PC-3 (cell line): ENCODE data around the gene SLFN13. TPM values are rescaled to one million over a fixed set of nuclear protein-coding genes. Genes with fewer than 3 reads are reported as not detected.
"Not testable (repeated sequence)": the region's sequence is repeated elsewhere in the genome, so short reads cannot be mapped to it uniquely, and the experiment has no call there.

Experiments used
- ATAC-seq: fragments of 200-7000 bp; cut with Tn5 transposase; 2 replicates; pipeline ENCODE4 v1.9.1; 2020; ENCODE audit warnings: mild to moderate bottlenecking, moderate library complexity
- BruUV-seq: library from RNA; stranded (reverse); fragments of 400-500 nt; replicated peaks from 2 replicates; lab custom pipeline; 2021; lab: Mats Ljungman, UMichigan
- CTCF ChIA-PET: fragments of 300-600 bp; sonication (Branson Sonifier 250); formaldehyde crosslinking; loops from one replicate; lab custom pipeline; 2022; ENCODE audit warnings: antibody characterized with exemption; lab: Charles Lee
- POLR2A ChIA-PET: fragments of 300-600 bp; sonication (Branson Sonifier 250); formaldehyde crosslinking; loops from one replicate; lab custom pipeline; 2022; ENCODE audit warnings: antibody characterized with exemption; ENCODE audit not compliant: unreplicated experiment; lab: Charles Lee
- DNase-seq: peaks from one replicate; pipeline ENCODE4 v3.0.0-alpha.2; 2015
- H2AFZ ChIP-seq: fragments of 300-600 bp; sonication (generic); 2 replicates; pipeline ENCODE4 v1.6.0; 2016; ENCODE audit warnings: antibody characterized with exemption, low read length
- H3F3A ChIP-seq: fragments of 300-600 bp; sonication (generic); one replicate; pipeline ENCODE4 v1.6.0; 2017; ENCODE audit warnings: antibody characterized with exemption, low read length, control low read depth, mild to moderate bottlenecking; ENCODE audit not compliant: unreplicated experiment
- H3K27ac ChIP-seq: fragments of 300-600 bp; sonication (generic); 2 replicates; pipeline ENCODE4 v1.5.1; 2016; ENCODE audit warnings: mild to moderate bottlenecking, low read length
- H3K27me3 ChIP-seq: fragments of 300-600 bp; sonication (generic); 2 replicates; pipeline ENCODE4 v1.6.1; 2016; ENCODE audit warnings: low read length, mixed read lengths
- H3K36me3 ChIP-seq: fragments of 300-600 bp; sonication (generic); 2 replicates; pipeline ENCODE4 v1.6.1; 2016; ENCODE audit warnings: low read depth, mixed run types, low read length, mixed read lengths
- H3K4me1 ChIP-seq: fragments of 300-600 bp; sonication (generic); 2 replicates; pipeline ENCODE4 v1.5.1; 2016; ENCODE audit warnings: low read length; ENCODE audit not compliant: insufficient read depth
- H3K4me2 ChIP-seq: fragments of 300-600 bp; sonication (generic); 2 replicates; pipeline ENCODE4 v1.6.0; 2016; ENCODE audit warnings: low read length
- H3K4me3 ChIP-seq: fragments of 300-600 bp; sonication (generic); 2 replicates; pipeline ENCODE4 v1.5.1; 2016; ENCODE audit warnings: mild to moderate bottlenecking, low read length, mixed read lengths
- H3K79me2 ChIP-seq: fragments of 300-600 bp; sonication (generic); 2 replicates; pipeline ENCODE4 v1.6.1; 2017; ENCODE audit warnings: low read length, mixed read lengths
- H3K9ac ChIP-seq: fragments of 300-600 bp; sonication (generic); 2 replicates; pipeline ENCODE4 v1.6.0; 2016; ENCODE audit warnings: mild to moderate bottlenecking, low read length
- H3K9me2 ChIP-seq: fragments of 300-600 bp; sonication (generic); replicated peaks from 2 replicates; pipeline ENCODE4 v1.6.1; 2016; ENCODE audit warnings: mixed run types, low read length, mixed read lengths
- H3K9me3 ChIP-seq: fragments of 300-600 bp; sonication (generic); 2 replicates; pipeline ENCODE4 v1.6.1; 2016; ENCODE audit warnings: low read length, mixed read lengths
- H4K20me1 ChIP-seq: fragments of 300-600 bp; sonication (generic); 2 replicates; pipeline ENCODE4 v1.6.1; 2016; ENCODE audit warnings: low read length, mixed read lengths
- EZH2 ChIP-seq: fragments of 300-600 bp; sonication (generic); IDR thresholded peaks from one replicate; pipeline ENCODE4 v1.6.1; 2017; ENCODE audit warnings: antibody characterized with exemption, mild to moderate bottlenecking, low read length; ENCODE audit not compliant: unreplicated experiment
- EZH2phosphoT487 ChIP-seq: fragments of 300-600 bp; sonication (generic); IDR thresholded peaks from 2 replicates; pipeline ENCODE4 v1.6.1; 2018; ENCODE audit warnings: mild to moderate bottlenecking, antibody characterized with exemption, low read length, borderline replicate concordance
- intact Hi-C: fragments of 100-400 bp; cut with micrococcal nuclease; formaldehyde crosslinking; loops from 2 replicates; pipeline ENCODE4 v1.9.0; 2023
- total RNA-seq: library from RNA; depleted of rRNA; stranded (reverse); fragments of >200 nt; gene quantifications from 2 replicates; pipeline ENCODE4 v1.2.3, GENCODE V29; 2014
- TF ChIP-seq, protein P1 (sequence below): fragments of 300-600 bp; sonication (generic); conservative IDR thresholded peaks from 2 replicates; pipeline ENCODE4 v1.5.1; 2017; ENCODE audit warnings: antibody characterized with exemption, low read depth, mild to moderate bottlenecking, low read length

SLFN13 gene
- total RNA-seq, 1 experiment from 2014 or later, result 8.2 TPM

DNA sequence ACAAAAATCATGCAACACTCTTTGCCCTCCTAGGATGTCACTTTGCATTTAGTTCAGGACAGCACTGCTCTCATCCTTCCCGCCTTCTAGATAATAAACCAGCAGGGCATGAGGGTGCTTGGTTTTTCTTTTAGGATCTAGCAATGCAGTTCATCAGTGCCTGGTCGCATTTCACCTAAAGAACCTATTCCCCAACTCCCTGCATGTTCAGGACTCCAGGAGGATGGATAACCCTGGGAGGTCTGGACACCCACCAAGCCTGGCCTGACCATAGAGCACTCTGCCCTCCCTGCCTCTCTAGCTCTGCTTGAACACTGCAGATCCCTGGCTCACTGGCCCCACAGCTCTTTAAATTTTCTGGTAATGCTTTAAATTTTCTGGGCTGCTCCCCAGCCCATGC, 18.9 kb downstream of the SLFN13 start:
- no peak overlapping the region for H3K4me2 ChIP-seq
- TF ChIP-seq, protein P1, sequence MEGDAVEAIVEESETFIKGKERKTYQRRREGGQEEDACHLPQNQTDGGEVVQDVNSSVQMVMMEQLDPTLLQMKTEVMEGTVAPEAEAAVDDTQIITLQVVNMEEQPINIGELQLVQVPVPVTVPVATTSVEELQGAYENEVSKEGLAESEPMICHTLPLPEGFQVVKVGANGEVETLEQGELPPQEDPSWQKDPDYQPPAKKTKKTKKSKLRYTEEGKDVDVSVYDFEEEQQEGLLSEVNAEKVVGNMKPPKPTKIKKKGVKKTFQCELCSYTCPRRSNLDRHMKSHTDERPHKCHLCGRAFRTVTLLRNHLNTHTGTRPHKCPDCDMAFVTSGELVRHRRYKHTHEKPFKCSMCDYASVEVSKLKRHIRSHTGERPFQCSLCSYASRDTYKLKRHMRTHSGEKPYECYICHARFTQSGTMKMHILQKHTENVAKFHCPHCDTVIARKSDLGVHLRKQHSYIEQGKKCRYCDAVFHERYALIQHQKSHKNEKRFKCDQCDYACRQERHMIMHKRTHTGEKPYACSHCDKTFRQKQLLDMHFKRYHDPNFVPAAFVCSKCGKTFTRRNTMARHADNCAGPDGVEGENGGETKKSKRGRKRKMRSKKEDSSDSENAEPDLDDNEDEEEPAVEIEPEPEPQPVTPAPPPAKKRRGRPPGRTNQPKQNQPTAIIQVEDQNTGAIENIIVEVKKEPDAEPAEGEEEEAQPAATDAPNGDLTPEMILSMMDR, result no peak
- TF ChIP-seq EZH2, result no peak
- no peak for TF ChIP-seq EZH2phosphoT487
- H3K79me2 ChIP-seq, result no peaks in the 10 kb centered on the region
- intact Hi-C loops, result no loop called here
- no peak overlapping the region for H2AFZ ChIP-seq
- H3K27me3 ChIP-seq, result no peaks in the 10 kb centered on the region
- no peaks in the 10 kb centered on the region for H3F3A ChIP-seq
- peaks cover 11% of the 10 kb centered on the region for H3K4me1 ChIP-seq
- ATAC-seq (no peak), DNase-seq (no peak)
- H3K9me2 ChIP-seq, result no peaks in the 10 kb centered on the region
- no peak overlapping the region for H3K9ac ChIP-seq
- H3K27ac ChIP-seq, result no peak overlapping the region
- ChIA-PET CTCF (no interaction called here), POLR2A (no interaction called here)
- no peaks in the 10 kb centered on the region for H3K36me3 ChIP-seq
- H4K20me1 ChIP-seq, result no peaks in the 10 kb centered on the region
- no peaks in the 10 kb centered on the region for H3K9me3 ChIP-seq
- no TSS peak for BruUV-seq
- H3K4me3 ChIP-seq, result no peak overlapping the region

DNA sequence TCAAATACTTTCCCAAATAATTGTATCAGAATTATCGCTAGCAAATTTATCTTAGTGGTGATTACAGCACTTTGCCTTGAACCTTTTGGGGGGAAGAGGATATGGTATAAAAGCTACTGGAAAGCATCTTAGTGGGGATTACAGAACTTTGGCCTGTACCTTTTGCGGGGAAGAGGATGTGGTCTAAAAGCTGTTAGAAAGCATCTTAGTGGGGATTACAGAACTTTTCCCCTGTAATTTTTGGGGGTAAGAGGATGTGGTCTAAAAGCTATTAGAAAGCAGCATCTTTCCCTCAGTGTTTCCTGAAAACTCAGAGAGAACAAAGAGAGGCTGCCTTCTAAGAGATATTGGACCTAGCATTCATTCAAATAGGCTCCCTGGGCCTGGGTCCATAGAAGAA, 20.3 kb downstream of the SLFN13 start:
- ChIA-PET POLR2A (interaction anchor here (0.6 kb wide), 1 partner anchor 19 kb away, joined by 3 read pairs; no protein-coding TSS in a partner anchor), CTCF (no interaction called here)
- no peaks in the 10 kb centered on the region for H3K9me3 ChIP-seq
- no peak for ATAC-seq
- H3K4me2 ChIP-seq, result no peak overlapping the region
- TF ChIP-seq EZH2, result no peak
- no peak for TF ChIP-seq EZH2phosphoT487
- TF ChIP-seq, protein P1, result no peak
- H4K20me1 ChIP-seq, result no peaks in the 10 kb centered on the region
- no peak overlapping the region for H2AFZ ChIP-seq
- H3K4me3 ChIP-seq, result no peak overlapping the region
- H3K27me3 ChIP-seq, result no peaks in the 10 kb centered on the region
- H3K4me1 ChIP-seq, result peaks cover 4% of the 10 kb centered on the region
- H3K27ac ChIP-seq, result no peak overlapping the region
- DNase-seq, result no peak
- no peak overlapping the region for H3K9ac ChIP-seq
- H3K36me3 ChIP-seq, result no peaks in the 10 kb centered on the region
- BruUV-seq, result no TSS peak
- H3K79me2 ChIP-seq, result no peaks in the 10 kb centered on the region
- H3F3A ChIP-seq, result no peaks in the 10 kb centered on the region
- intact Hi-C loops, result no loop called here
- no peaks in the 10 kb centered on the region for H3K9me2 ChIP-seq

DNA sequence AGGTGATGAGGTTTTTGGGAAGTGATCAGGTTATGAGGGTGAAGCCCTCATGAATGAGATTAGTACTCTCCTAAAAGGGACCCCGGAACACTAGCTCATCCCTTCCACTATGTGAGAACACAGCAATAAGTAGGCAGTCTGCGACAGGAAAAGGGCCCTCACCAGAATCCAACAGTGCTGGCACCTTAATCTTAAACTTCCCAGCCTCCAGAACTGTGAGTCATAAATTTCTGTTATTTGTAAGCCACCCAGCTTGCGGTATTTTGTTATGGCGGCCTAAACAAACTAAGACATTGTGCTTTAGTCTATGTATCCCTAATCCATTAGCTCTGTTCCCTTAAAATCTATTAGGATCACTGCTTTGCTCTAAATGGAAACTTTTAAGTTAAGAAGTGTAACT, 24.8 kb downstream of the SLFN13 start:
- no peaks in the 10 kb centered on the region for H3K79me2 ChIP-seq
- no peak overlapping the region for H3K9ac ChIP-seq
- CTCF ChIA-PET, result no interaction called here
- ATAC-seq, result no peak
- no peak overlapping the region for H3K4me2 ChIP-seq
- H3K27ac ChIP-seq, result no peak overlapping the region
- DNase-seq, result no peak
- no peak overlapping the region for H2AFZ ChIP-seq
- no peaks in the 10 kb centered on the region for H3F3A ChIP-seq
- no peaks in the 10 kb centered on the region for H3K4me1 ChIP-seq
- H3K27me3 ChIP-seq, result no peaks in the 10 kb centered on the region
- no peaks in the 10 kb centered on the region for H3K9me2 ChIP-seq
- H4K20me1 ChIP-seq, result no peaks in the 10 kb centered on the region
- intact Hi-C loops, result no loop called here
- POLR2A ChIA-PET, result no interaction called here
- H3K36me3 ChIP-seq, result no peaks in the 10 kb centered on the region
- TF ChIP-seq EZH2 (no peak), EZH2phosphoT487 (no peak)
- TF ChIP-seq, protein P1, result no peak
- no peaks in the 10 kb centered on the region for H3K9me3 ChIP-seq
- no TSS peak for BruUV-seq
- no peak overlapping the region for H3K4me3 ChIP-seq

DNA sequence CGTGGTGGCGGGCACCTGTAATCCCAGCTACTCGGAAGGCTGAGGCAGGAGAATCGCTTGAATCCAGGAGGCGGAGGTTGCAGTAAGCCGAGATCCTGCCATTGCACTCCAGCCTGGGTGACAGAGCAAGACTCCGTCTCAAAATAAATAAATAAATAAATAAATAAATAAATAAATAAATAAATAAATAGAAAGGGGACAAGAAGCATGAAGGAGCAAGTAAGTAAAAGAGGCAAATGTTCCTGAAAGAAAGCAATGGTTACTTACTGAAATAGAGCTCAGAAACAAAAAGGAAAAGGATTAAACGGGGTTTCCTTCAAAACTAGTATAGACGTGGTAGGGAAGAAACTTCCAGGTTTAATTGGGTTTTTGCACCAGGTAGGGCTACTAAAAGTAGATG, 27.5 kb downstream of the SLFN13 start:
- BruUV-seq, H3K27me3 ChIP-seq, ATAC-seq, H3K36me3 ChIP-seq, CTCF ChIA-PET, H3K4me3 ChIP-seq, H4K20me1 ChIP-seq, H3K4me1 ChIP-seq, H3K9me2 ChIP-seq, H2AFZ ChIP-seq, H3K4me2 ChIP-seq, H3K27ac ChIP-seq, intact Hi-C loops, H3K9me3 ChIP-seq, DNase-seq, H3F3A ChIP-seq, POLR2A ChIA-PET, H3K9ac ChIP-seq, H3K79me2 ChIP-seq: not testable (repeated sequence)
